Adrenal gland (tissue), 12 donors: ENCODE results near the gene RASA4. TPM values are rescaled to one million over a fixed set of nuclear protein-coding genes. Genes with fewer than 3 reads are reported as not detected.

Experiments used
- polyA plus RNA-seq, 3 donors: library from polyadenylated mRNA; stranded (reverse); fragments of 200-250 nt in 2 of 3; fragments of 350-450 nt in 1 of 3; fragmentation: Illumina TruSeq in 1 of 3; extraction: RNeasy Lipid Tissue Mini Kit (QIAGEN cat#74804) in 1 of 3; gene quantifications; one replicate each; pipeline ENCODE4 v1.2.3, GENCODE V29; 2013 to 2014
- small RNA-seq, 2 donors: library from RNA; depleted of rRNA; stranded (forward); fragments of <200 nt; gene quantifications; one replicate each; pipeline ENCODE3, GENCODE V24; 2016
- total RNA-seq, 9 donors: library from RNA; depleted of rRNA in 4 of 9; stranded (reverse); fragments of >200 nt in 4 of 9; fragments of 120-200 nt in 1 of 9; fragmentation: NEBNext Ultra II Directional in 1 of 9; extraction: Animal tissue kit (Norgen Biotek cat#: 25700) in 1 of 9; gene quantifications; one replicate each; pipeline versions ENCODE4 v1.1.0 to v1.2.4, GENCODE V29; 2013 to 2023
- donor health status: healthy with polysubstance abuse.
- donor health status: Bipolar disorder and iron deficiency.
- donor health status: DM: yes; HTN: yes; CAD: no.
- donor health status: DM: no; HTN: no; CAD: no.
- donor health status: DM: no; HTN: no; CAD: no.
- donor health status: DM: yes; HTN: yes; CAD: no.

Gene RASA4
- total and polyA plus RNA-seq, 12 donors, result 8.3 to 197 (median 57.1) TPM

Small RNAs within 50 kb of the gene (small RNA-seq; reads per million reads assigned to genes)
- gene UPK3BL1, result 0 reads per million in 2 donors

Other genes starting within 250 kb of the RASA4 start
- 10 to 100 TPM; 19.4 to 54.7 (median 30.6) TPM for gene PRKRIP1, start 220.4 kb downstream of the RASA4 start, total RNA-seq
- gene PRKRIP1, start 220.4 kb downstream of the RASA4 start, polyA plus RNA-seq, result 100 to 1,000 TPM in 1 of 3 donors, 10 to 100 TPM in 2; 27.7 to 114 (median 65.9) TPM
- 100 to 1,000 TPM in 1 of 9 donors, 10 to 100 TPM in 7, 1 to 10 TPM in 1; 6.9 to 110 (median 41.1) TPM for gene ORAI2, start 183.2 kb downstream of the RASA4 start, total RNA-seq
- 10 to 100 TPM in 1 of 3 donors, 1 to 10 TPM in 2; 7.0 to 12.7 (median 7.0) TPM for gene ORAI2, start 183.2 kb downstream of the RASA4 start, polyA plus RNA-seq
- 10 to 100 TPM; 12.1 to 37.4 (median 12.8) TPM for gene ALKBH4, start 151.9 kb downstream of the RASA4 start, total RNA-seq
- 1 to 10 TPM; 6.0 to 9.2 (median 9.1) TPM for gene ALKBH4, start 151.9 kb downstream of the RASA4 start, polyA plus RNA-seq
- gene LRWD1, start 151.8 kb downstream of the RASA4 start, total RNA-seq, result 10 to 100 TPM; 13.0 to 48.9 (median 24.9) TPM
- 10 to 100 TPM in 2 of 3 donors, 1 to 10 TPM in 1; 7.3 to 24.5 (median 22.9) TPM for gene LRWD1, start 151.8 kb downstream of the RASA4 start, polyA plus RNA-seq
- 10 to 100 TPM; 15.0 to 79.4 (median 54.2) TPM for gene POLR2J, start 137.8 kb downstream of the RASA4 start, total RNA-seq
- 100 to 1,000 TPM in 2 of 3 donors, 10 to 100 TPM in 1; 75.8 to 295 (median 172) TPM for gene POLR2J, start 137.8 kb downstream of the RASA4 start, polyA plus RNA-seq
- 10 to 100 TPM; 12.1 to 40.5 (median 22.9) TPM for gene RASA4B, start 99.0 kb downstream of the RASA4 start, total RNA-seq
- gene RASA4B, start 99.0 kb downstream of the RASA4 start, polyA plus RNA-seq, result 100 to 1,000 TPM in 1 of 3 donors, 10 to 100 TPM in 1, 1 to 10 TPM in 1; 1.9 to 150 (median 66.8) TPM
- gene UPK3BL2, start 73.1 kb downstream of the RASA4 start, total RNA-seq, result 10 to 100 TPM in 1 of 9 donors, 1 to 10 TPM in 6, under 1 TPM in 2; 0.41 to 13.9 (median 5.3) TPM
- gene UPK3BL2, start 73.1 kb downstream of the RASA4 start, polyA plus RNA-seq, result 10 to 100 TPM in 2 of 3 donors, 1 to 10 TPM in 1; 2.4 to 62.9 (median 17.8) TPM
- gene SPDYE2, start 65.5 kb downstream of the RASA4 start, total RNA-seq, result under 1 TPM in 2 of 9 donors, not detected in 7; 0.15 to 0.29 TPM
- gene SPDYE2, start 65.5 kb downstream of the RASA4 start, polyA plus RNA-seq, result under 1 TPM in 1 of 3 donors, not detected in 2; 0.17 TPM
- 10 to 100 TPM in 8 of 9 donors, 1 to 10 TPM in 1; 2.0 to 37.4 (median 18.4) TPM for gene POLR2J3, start 44.2 kb downstream of the RASA4 start, total RNA-seq
- gene POLR2J3, start 44.2 kb downstream of the RASA4 start, polyA plus RNA-seq, result 100 to 1,000 TPM in 2 of 3 donors, 10 to 100 TPM in 1; 47.0 to 221 (median 106) TPM
- gene UPK3BL1, start 26.0 kb upstream of the RASA4 start, total RNA-seq, result 10 to 100 TPM in 7 of 9 donors, 1 to 10 TPM in 2; 3.4 to 27.7 (median 14.1) TPM
- 100 to 1,000 TPM in 2 of 3 donors, 10 to 100 TPM in 1; 11.3 to 137 (median 132) TPM for gene UPK3BL1, start 26.0 kb upstream of the RASA4 start, polyA plus RNA-seq
- not detected for gene SPDYE2B, start 33.6 kb upstream of the RASA4 start, total RNA-seq
- gene SPDYE2B, start 33.6 kb upstream of the RASA4 start, polyA plus RNA-seq, result not detected
- gene POLR2J2, start 54.9 kb upstream of the RASA4 start, total RNA-seq, result 1 to 10 TPM in 7 of 9 donors, under 1 TPM in 1, not detected in 1; 0.55 to 8.6 (median 3.0) TPM
- gene POLR2J2, start 54.9 kb upstream of the RASA4 start, polyA plus RNA-seq, result 1 to 10 TPM; 3.9 to 4.1 (median 4.1) TPM
- 10 to 100 TPM in 7 of 9 donors, 1 to 10 TPM in 2; 6.1 to 25.6 (median 11.2) TPM for gene FAM185A, start 132.2 kb upstream of the RASA4 start, total RNA-seq
- gene FAM185A, start 132.2 kb upstream of the RASA4 start, polyA plus RNA-seq, result 1 to 10 TPM; 5.9 to 8.5 (median 6.0) TPM